H9 (cell line): ENCODE data around the gene TMEM82. TPM values are rescaled to one million over a fixed set of nuclear protein-coding genes. Genes with fewer than 3 reads are reported as not detected.

ENCODE experiments used
- DNase-seq: peaks from one replicate; pipeline ENCODE4 v3.0.0-alpha.2; 2017
- H2AFZ ChIP-seq: one replicate; pipeline ENCODE4 v1.6.1; 2013; ENCODE audit warnings: mild to moderate bottlenecking, low read length, control low read depth, moderate library complexity
- H2AK5ac ChIP-seq: 2 replicates; pipeline ENCODE4 v1.6.1; 2013; ENCODE audit warnings: low read length, control low read depth, mixed read lengths; ENCODE audit not compliant: insufficient read length
- H2BK120ac ChIP-seq: one replicate; pipeline ENCODE4 v1.6.1; 2013; ENCODE audit warnings: low read depth, mild to moderate bottlenecking, low read length, control low read depth, inconsistent platforms; ENCODE audit not compliant: poor library complexity, severe bottlenecking
- H2BK12ac ChIP-seq: 2 replicates; pipeline ENCODE4 v1.6.1; 2013; ENCODE audit warnings: low read length, control low read depth, mixed read lengths, low read depth; ENCODE audit not compliant: insufficient read length
- H2BK15ac ChIP-seq: 2 replicates; pipeline ENCODE4 v1.6.1; 2013; ENCODE audit warnings: low read depth, low read length, control low read depth
- H2BK20ac ChIP-seq: one replicate; pipeline ENCODE4 v1.6.1; 2013; ENCODE audit warnings: low read depth, mild to moderate bottlenecking, low read length, control low read depth, inconsistent platforms; ENCODE audit not compliant: poor library complexity, severe bottlenecking
- H2BK5ac ChIP-seq: 2 replicates; pipeline ENCODE4 v1.6.1; 2013; ENCODE audit warnings: low read length, control low read depth, mixed read lengths; ENCODE audit not compliant: insufficient read length
- H3K14ac ChIP-seq: 2 replicates; pipeline ENCODE4 v1.6.1; 2013; ENCODE audit warnings: low read length, control low read depth; ENCODE audit not compliant: insufficient read depth
- H3K18ac ChIP-seq: 2 replicates; pipeline ENCODE4 v1.6.1; 2013; ENCODE audit warnings: low read depth, mild to moderate bottlenecking, mixed read lengths, low read length, control low read depth; ENCODE audit not compliant: insufficient read length
- H3K23ac ChIP-seq: 2 replicates; pipeline ENCODE4 v1.6.1; 2013; ENCODE audit warnings: low read length, control low read depth, mixed read lengths, low read depth; ENCODE audit not compliant: insufficient read length
- H3K23me2 ChIP-seq: 2 replicates; pipeline ENCODE4 v1.6.1; 2013; ENCODE audit warnings: low read depth, mild to moderate bottlenecking, mixed read lengths, low read length, control low read depth; ENCODE audit not compliant: insufficient read length, poor library complexity, severe bottlenecking
- H3K27ac ChIP-seq: 2 replicates; pipeline ENCODE4 v1.5.1; 2013; ENCODE audit warnings: low read length, control low read depth, mixed read lengths, low read depth; ENCODE audit not compliant: insufficient read length
- H3K27me3 ChIP-seq: 2 replicates; pipeline ENCODE4 v1.6.1; 2013; ENCODE audit warnings: low read length, control low read depth, inconsistent platforms; ENCODE audit not compliant: insufficient read depth
- H3K4ac ChIP-seq: 2 replicates; pipeline ENCODE4 v1.6.1; 2013; ENCODE audit warnings: low read depth, mild to moderate bottlenecking, control low read depth, inconsistent platforms, low read length, moderate library complexity
- H3K4me1 ChIP-seq: 2 replicates; pipeline ENCODE4 v1.6.1; 2013; ENCODE audit warnings: low read length, control low read depth, inconsistent platforms; ENCODE audit not compliant: insufficient read depth
- H3K4me2 ChIP-seq: 2 replicates; pipeline ENCODE4 v1.6.1; 2013; ENCODE audit warnings: low read length, control low read depth, mixed read lengths; ENCODE audit not compliant: insufficient read length, insufficient read depth
- H3K56ac ChIP-seq: 2 replicates; pipeline ENCODE4 v1.6.1; 2013; ENCODE audit warnings: low read depth, mild to moderate bottlenecking, mixed read lengths, low read length, control low read depth; ENCODE audit not compliant: insufficient read length
- H3K79me1 ChIP-seq: 2 replicates; pipeline ENCODE4 v1.6.1; 2013; ENCODE audit warnings: low read depth, mild to moderate bottlenecking, moderate library complexity, low read length, control low read depth, inconsistent platforms; ENCODE audit not compliant: insufficient read depth, poor library complexity, severe bottlenecking
- H3K79me2 ChIP-seq: 2 replicates; pipeline ENCODE4 v1.6.1; 2013; ENCODE audit warnings: low read length, control low read depth, inconsistent platforms; ENCODE audit not compliant: insufficient read depth
- H3K9ac ChIP-seq: 2 replicates; pipeline ENCODE4 v1.6.1; 2013; ENCODE audit warnings: low read length, control low read depth, mixed read lengths; ENCODE audit not compliant: insufficient read length; ENCODE audit errors: extremely low read depth
- H3K9me3 ChIP-seq: one replicate; pipeline ENCODE4 v1.6.1; 2013; ENCODE audit warnings: low read depth, low read length, inconsistent platforms; ENCODE audit not compliant: control insufficient read depth
- H3T11ph ChIP-seq: one replicate; pipeline ENCODE4 v1.6.1; 2013; ENCODE audit warnings: mild to moderate bottlenecking, low read length, control low read depth, inconsistent platforms
- H4K20me1 ChIP-seq: one replicate; pipeline ENCODE4 v1.6.1; 2013; ENCODE audit not compliant: control insufficient read depth, insufficient read length, insufficient read depth
- H4K5ac ChIP-seq: 2 replicates; pipeline ENCODE4 v1.6.1; 2013; ENCODE audit warnings: low read depth, mild to moderate bottlenecking, mixed read lengths, low read length, control low read depth; ENCODE audit not compliant: insufficient read length
- H4K8ac ChIP-seq: replicated peaks from 2 replicates; pipeline ENCODE4 v1.6.1; 2013; ENCODE audit warnings: low read length, control low read depth, mixed read lengths, low read depth; ENCODE audit not compliant: insufficient read length
- H4K91ac ChIP-seq: 2 replicates; pipeline ENCODE4 v1.6.1; 2013; ENCODE audit warnings: low read depth, mild to moderate bottlenecking, moderate library complexity, mixed read lengths, low read length, control low read depth; ENCODE audit not compliant: insufficient read length
- H3K27ac Mint-ChIP-seq, 3 experiments: 2 replicates in 2 of 3; 3 replicates in 1 of 3; pipeline ENCODE4 v1.8.0; 2020 to 2021; ENCODE audit warnings: mixed read lengths in 3 of 3, mild to moderate bottlenecking in 1 of 3, moderate library complexity in 1 of 3
- H3K27me3 Mint-ChIP-seq: 2 replicates; pipeline ENCODE4 v1.8.0; 2021; ENCODE audit warnings: low read depth, mild to moderate bottlenecking, moderate library complexity, mixed read lengths
- H3K36me3 Mint-ChIP-seq, 3 experiments: 2 replicates in 2 of 3; 3 replicates in 1 of 3; pipeline ENCODE4 v1.8.0; 2020 to 2021; ENCODE audit warnings: low read depth in 3 of 3, mixed read lengths in 3 of 3; ENCODE audit not compliant: insufficient read depth in 1 of 3
- H3K4me1 Mint-ChIP-seq, 2 experiments: 2 replicates each; pipeline ENCODE4 v1.8.0; 2020; ENCODE audit warnings: mixed read lengths in 2 of 2
- H3K4me3 Mint-ChIP-seq, 2 experiments: 2 replicates in 1 of 2; 3 replicates in 1 of 2; pipeline ENCODE4 v1.8.0; 2020 to 2021; ENCODE audit warnings: mild to moderate bottlenecking in 2 of 2, mixed read lengths in 2 of 2, moderate library complexity in 1 of 2
- H3K9me3 Mint-ChIP-seq, 2 experiments: 2 replicates in 1 of 2; 3 replicates in 1 of 2; pipeline ENCODE4 v1.8.0; 2020; ENCODE audit warnings: mild to moderate bottlenecking in 2 of 2, mixed read lengths in 2 of 2, moderate library complexity in 1 of 2
- WGBS: extraction: QIAGEN DNeasy Blood & Tissue Kit; methylation state at CpG from one replicate; pipeline ENCODE4 v1.1.7; 2013; ENCODE audit warnings: missing lambda C conversion rate, low lambda C conversion rate, mixed read lengths; ENCODE audit not compliant: insufficient read length; ENCODE audit errors: extremely low coverage; 5-methylcytosine and 5-hydroxymethylcytosine counted together
- total RNA-seq: library from RNA; stranded (reverse); gene quantifications from 2 replicates; pipeline ENCODE4 v1.2.1, GENCODE V29; 2021
- TF ChIP-seq, protein P1 (sequence below): fragments of 200-600 bp; sonication (generic); conservative IDR thresholded peaks from 3 replicates; pipeline ENCODE4 v1.8.0; 2021; ENCODE audit warnings: antibody characterized with exemption, mild to moderate bottlenecking

The TMEM82 gene
- total RNA-seq, 1 experiment from 2014 or later: 1.4 TPM

DNA sequence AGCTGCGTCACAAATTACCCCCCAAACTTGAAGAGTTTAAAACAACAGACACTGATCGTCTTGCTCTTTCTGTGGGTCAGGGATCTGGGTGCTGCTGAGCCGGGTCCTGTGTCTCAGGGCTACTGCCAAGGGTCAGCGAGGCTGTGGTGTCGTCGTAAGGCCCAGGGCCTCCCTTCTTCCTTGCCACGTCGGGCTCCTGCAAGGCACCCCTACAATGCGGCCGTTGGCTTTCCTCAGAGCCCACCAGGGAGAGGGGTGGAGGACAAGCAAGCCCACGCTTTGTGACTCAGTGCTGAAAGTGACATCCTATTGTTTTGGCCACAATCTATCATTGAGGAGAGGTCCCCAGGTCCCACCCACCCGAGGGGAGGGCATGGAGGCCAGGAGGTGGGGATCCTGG lies 8.6 kb downstream of the TMEM82 start:
- Histone ChIP-seq H4K91ac (no peak overlapping the region), H2AFZ (no peak overlapping the region), H4K20me1 (no peaks in the 10 kb centered on the region), H2BK12ac (no peak overlapping the region), H2BK120ac (no peak overlapping the region), H3K56ac (no peak overlapping the region), H3K18ac (no peak overlapping the region), H3K4me2 (no peak overlapping the region), H3K23me2 (no peaks in the 10 kb centered on the region), H4K8ac (no peak overlapping the region), H3K23ac (no peak overlapping the region), H3K9me3 (no peaks in the 10 kb centered on the region), H2BK20ac (no peak overlapping the region), H3K4me1 (peaks cover 5% of the 10 kb centered on the region; the same call in 1 of the 2 replicates), H3T11ph (no peak overlapping the region), H3K79me2 (no peaks in the 10 kb centered on the region), H4K5ac (no peak overlapping the region), H3K14ac (no peak overlapping the region; the same call in 1 of the 2 replicates), H3K27me3 (no peaks in the 10 kb centered on the region), H2BK15ac (no peak overlapping the region), H2AK5ac (no peak overlapping the region), H3K79me1 (no peaks in the 10 kb centered on the region), H3K9ac (no peak overlapping the region), H2BK5ac (no peak overlapping the region), H3K4ac (no peak overlapping the region), H3K27ac (no peak overlapping the region)
- TF ChIP-seq, protein P1, sequence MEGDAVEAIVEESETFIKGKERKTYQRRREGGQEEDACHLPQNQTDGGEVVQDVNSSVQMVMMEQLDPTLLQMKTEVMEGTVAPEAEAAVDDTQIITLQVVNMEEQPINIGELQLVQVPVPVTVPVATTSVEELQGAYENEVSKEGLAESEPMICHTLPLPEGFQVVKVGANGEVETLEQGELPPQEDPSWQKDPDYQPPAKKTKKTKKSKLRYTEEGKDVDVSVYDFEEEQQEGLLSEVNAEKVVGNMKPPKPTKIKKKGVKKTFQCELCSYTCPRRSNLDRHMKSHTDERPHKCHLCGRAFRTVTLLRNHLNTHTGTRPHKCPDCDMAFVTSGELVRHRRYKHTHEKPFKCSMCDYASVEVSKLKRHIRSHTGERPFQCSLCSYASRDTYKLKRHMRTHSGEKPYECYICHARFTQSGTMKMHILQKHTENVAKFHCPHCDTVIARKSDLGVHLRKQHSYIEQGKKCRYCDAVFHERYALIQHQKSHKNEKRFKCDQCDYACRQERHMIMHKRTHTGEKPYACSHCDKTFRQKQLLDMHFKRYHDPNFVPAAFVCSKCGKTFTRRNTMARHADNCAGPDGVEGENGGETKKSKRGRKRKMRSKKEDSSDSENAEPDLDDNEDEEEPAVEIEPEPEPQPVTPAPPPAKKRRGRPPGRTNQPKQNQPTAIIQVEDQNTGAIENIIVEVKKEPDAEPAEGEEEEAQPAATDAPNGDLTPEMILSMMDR: no peak
- WGBS: no CpG with 5 or more reads among the region's 12 CpGs
- Mint-ChIP-seq H3K36me3 (peaks cover 0 to 2% (median 0%) of the 10 kb centered on the region in 3 experiments; a peak in 2 of 7 replicates), H3K27ac (no peak overlapping the region), H3K4me3 (no peak overlapping the region), H3K4me1 (peaks cover 10 to 12% of the 10 kb centered on the region in 2 experiments; a peak in 3 of 4 replicates), H3K27me3 (peaks cover 10% of the 10 kb centered on the region), H3K9me3 (no peaks in the 10 kb centered on the region)
- DNase-seq: no peak
